ENCODE measurements around the gene CTNNBIP1.

- TF ChIP-seq POLR2AphosphoS5 (IDR thresholded peaks at IDR 0.05; ENCODE audit: low read depth, low read length) = no peak
- TF ChIP-seq REST (IDR thresholded peaks at IDR 0.05; ENCODE audit: insufficient read depth in 1 of 2, low read depth in 2 of 2, low read length in 2 of 2) = no peak
- no peak for TF ChIP-seq SIN3A (IDR thresholded peaks at IDR 0.05; ENCODE audit: borderline replicate concordance, insufficient read depth, low read length)
These were observed 85.9 kb downstream of the CTNNBIP1 start, which contains the start of gene CLSTN1 for GRCh38 chr1:9823943-9824701.
